Coronary artery (tissue), 2 donors: ENCODE results near the gene MRTFB.

Experiments used
- DNase-seq: peaks from one replicate; pipeline ENCODE4 v3.0.0-alpha.2; 2017; ENCODE audit warnings: low spot score
- H3K27ac ChIP-seq, 2 donors: fragments of 200-600 bp; sonication (generic); one replicate each; pipeline ENCODE4 v1.5.1; 2016 to 2019
- H3K4me3 ChIP-seq: fragments of 200-600 bp; sonication (generic); 2 replicates; pipeline ENCODE4 v1.5.1; 2016; ENCODE audit warnings: mild to moderate bottlenecking, moderate library complexity
- TF ChIP-seq, protein P1 (sequence below): fragments of 200-600 bp; sonication (generic); IDR thresholded peaks from one replicate; pipeline ENCODE4 v1.5.1; 2019; ENCODE audit warnings: antibody characterized with exemption

The MRTFB gene

GRCh38 chr16:14131774-14132695 lies 60.9 kb downstream of the MRTFB start:
- Histone ChIP-seq H3K4me3 (no peak overlapping the region), H3K27ac (no peak overlapping the region)
- TF ChIP-seq, protein P1, sequence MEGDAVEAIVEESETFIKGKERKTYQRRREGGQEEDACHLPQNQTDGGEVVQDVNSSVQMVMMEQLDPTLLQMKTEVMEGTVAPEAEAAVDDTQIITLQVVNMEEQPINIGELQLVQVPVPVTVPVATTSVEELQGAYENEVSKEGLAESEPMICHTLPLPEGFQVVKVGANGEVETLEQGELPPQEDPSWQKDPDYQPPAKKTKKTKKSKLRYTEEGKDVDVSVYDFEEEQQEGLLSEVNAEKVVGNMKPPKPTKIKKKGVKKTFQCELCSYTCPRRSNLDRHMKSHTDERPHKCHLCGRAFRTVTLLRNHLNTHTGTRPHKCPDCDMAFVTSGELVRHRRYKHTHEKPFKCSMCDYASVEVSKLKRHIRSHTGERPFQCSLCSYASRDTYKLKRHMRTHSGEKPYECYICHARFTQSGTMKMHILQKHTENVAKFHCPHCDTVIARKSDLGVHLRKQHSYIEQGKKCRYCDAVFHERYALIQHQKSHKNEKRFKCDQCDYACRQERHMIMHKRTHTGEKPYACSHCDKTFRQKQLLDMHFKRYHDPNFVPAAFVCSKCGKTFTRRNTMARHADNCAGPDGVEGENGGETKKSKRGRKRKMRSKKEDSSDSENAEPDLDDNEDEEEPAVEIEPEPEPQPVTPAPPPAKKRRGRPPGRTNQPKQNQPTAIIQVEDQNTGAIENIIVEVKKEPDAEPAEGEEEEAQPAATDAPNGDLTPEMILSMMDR, result no peak
- no peak for DNase-seq

- DNase-seq, result no peak
- TF ChIP-seq, protein P1, result no peak
- H3K27ac ChIP-seq, result no peak overlapping the region
- no peak overlapping the region for H3K4me3 ChIP-seq
Measured at GRCh38 chr16:14132696-14133048, 61.6 kb downstream of the MRTFB start.

GRCh38 chr16:14133907-14134306 lies 62.8 kb downstream of the MRTFB start:
- H3K4me3 ChIP-seq, result no peak overlapping the region
- DNase-seq, result no peak
- TF ChIP-seq, protein P1, result no peak
- H3K27ac ChIP-seq, result no peak overlapping the region

DNA sequence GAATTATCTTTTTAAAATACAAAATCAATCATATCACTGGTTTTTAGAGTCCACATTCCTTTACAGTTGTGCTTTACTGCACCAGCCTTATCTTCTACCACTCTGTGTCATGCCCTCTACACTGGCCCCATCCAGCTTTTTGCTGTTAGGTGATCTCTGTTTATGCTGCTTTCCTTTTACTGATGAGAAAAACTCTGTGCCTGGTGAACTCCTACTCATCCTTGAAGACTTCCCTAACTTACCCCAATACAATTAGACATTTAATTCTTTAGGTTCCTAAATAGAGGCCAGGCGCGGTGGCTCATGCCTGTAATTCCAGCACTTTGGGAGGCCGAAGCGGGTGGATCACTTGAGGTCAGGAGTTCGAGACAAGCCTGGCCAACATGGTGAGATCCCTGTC lies 64.6 kb downstream of the MRTFB start:
- DNase-seq, result no peak
- no peak overlapping the region for H3K27ac ChIP-seq
- TF ChIP-seq, protein P1, result no peak
- H3K4me3 ChIP-seq, result no peak overlapping the region

- no peak for DNase-seq
- Histone ChIP-seq H3K27ac (no peak overlapping the region), H3K4me3 (no peak overlapping the region)
- TF ChIP-seq, protein P1, result no peak
Measured at GRCh38 chr16:14139872-14140271, 68.8 kb downstream of the MRTFB start.

DNA sequence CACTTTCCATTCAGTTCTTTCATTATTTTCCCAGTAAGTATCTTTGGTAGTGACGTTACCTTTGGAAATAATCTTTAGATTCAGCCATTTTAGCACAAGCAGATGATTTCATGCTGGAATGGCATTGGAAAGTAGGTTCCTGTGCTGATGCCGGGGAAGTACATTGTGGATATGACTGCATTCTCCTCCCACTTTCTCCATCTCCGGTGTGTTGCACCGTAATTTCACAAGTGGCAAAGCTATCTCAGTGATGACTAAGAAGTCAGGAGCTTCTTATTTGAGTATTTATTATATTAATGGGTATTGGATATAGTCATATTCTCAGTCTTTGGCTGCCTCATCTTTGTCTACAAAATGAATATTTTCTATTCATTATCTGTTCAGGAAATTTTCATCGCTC lies 69.8 kb downstream of the MRTFB start:
- TF ChIP-seq, protein P1, result no peak
- H3K27ac ChIP-seq, result no peak overlapping the region
- DNase-seq, result no peak
- H3K4me3 ChIP-seq, result no peak overlapping the region

DNA sequence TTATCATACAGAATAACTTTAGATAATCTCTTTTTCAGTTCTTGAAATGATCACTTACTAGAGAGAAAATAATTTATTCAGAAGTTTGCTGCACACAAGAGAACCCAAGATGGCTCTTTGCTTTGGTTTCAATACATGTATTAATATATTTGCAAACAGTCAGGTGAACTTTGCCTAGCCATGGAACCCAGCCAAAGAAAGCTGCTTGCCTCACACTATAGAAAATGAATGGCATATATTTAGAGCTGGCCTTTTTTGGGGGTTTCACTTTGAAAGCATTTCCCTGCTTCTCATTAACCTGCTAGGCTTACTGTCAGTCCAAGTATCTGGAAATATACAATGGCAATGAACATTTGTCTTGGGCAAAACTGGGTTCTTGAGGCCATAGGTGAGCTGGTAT lies 75.3 kb downstream of the MRTFB start:
- TF ChIP-seq, protein P1, result no peak
- peak overlapping the region; percentile 38 to 60 for H3K27ac ChIP-seq
- peak overlapping the region; percentile 46 for H3K4me3 ChIP-seq
- DNase-seq, result no peak
